ENCODE measurements around the gene ANKRD29.
"Not testable (repeated sequence)": the region's sequence is repeated elsewhere in the genome, so short reads cannot be mapped to it uniquely, and the experiment has no call there.

ANKRD29 gene

GRCh38 chr18:23569299-23570063, 93.2 kb downstream of the ANKRD29 start:
- in situ Hi-C loops (cut with MboI; ENCODE audit: low pct_unique_long_range_greater_than_20kb, low sequenced_read_pairs, unreplicated experiment), result no loop called here
- no peak for DNase-seq (ENCODE audit: low spot score)
- no peak for TF ChIP-seq CTCF (IDR thresholded peaks at IDR 0.05; ENCODE audit: extremely low read depth, insufficient read depth, missing control alignments)

GRCh38 chr18:23568281-23569138, 94.2 kb downstream of the ANKRD29 start:
- DNase-seq (ENCODE audit: low spot score), result no peak
- in situ Hi-C loops (cut with MboI; ENCODE audit: low pct_unique_long_range_greater_than_20kb, low sequenced_read_pairs, unreplicated experiment), result no loop called here
- no peak for TF ChIP-seq CTCF (IDR thresholded peaks at IDR 0.05; ENCODE audit: extremely low read depth, insufficient read depth, missing control alignments)

GRCh38 chr18:23567671-23568070, 95.0 kb downstream of the ANKRD29 start:
- no peak for TF ChIP-seq CTCF (IDR thresholded peaks at IDR 0.05; ENCODE audit: extremely low read depth, insufficient read depth, missing control alignments)
- DNase-seq (ENCODE audit: low spot score), result no peak
- in situ Hi-C loops (cut with MboI; ENCODE audit: low pct_unique_long_range_greater_than_20kb, low sequenced_read_pairs, unreplicated experiment), result no loop called here

- DNase-seq (ENCODE audit: low spot score), result no peak
- in situ Hi-C loops (cut with MboI; ENCODE audit: low pct_unique_long_range_greater_than_20kb, low sequenced_read_pairs, unreplicated experiment), result no loop called here
- TF ChIP-seq CTCF (IDR thresholded peaks at IDR 0.05; ENCODE audit: extremely low read depth, insufficient read depth, missing control alignments), result no peak
Measured at GRCh38 chr18:23565916-23566547, 96.7 kb downstream of the ANKRD29 start.

- in situ Hi-C loops (cut with MboI; ENCODE audit: low pct_unique_long_range_greater_than_20kb, low sequenced_read_pairs, unreplicated experiment), result no loop called here
- DNase-seq (ENCODE audit: low spot score), result no peak
- no peak for TF ChIP-seq CTCF (IDR thresholded peaks at IDR 0.05; ENCODE audit: extremely low read depth, insufficient read depth, missing control alignments)
Measured at GRCh38 chr18:23563377-23564043, 99.2 kb downstream of the ANKRD29 start.

GRCh38 chr18:23560186-23560585, 102.5 kb downstream of the ANKRD29 start:
- no peak for DNase-seq (ENCODE audit: low spot score)
- no peak for TF ChIP-seq CTCF (IDR thresholded peaks at IDR 0.05; ENCODE audit: extremely low read depth, insufficient read depth, missing control alignments)
- in situ Hi-C loops (cut with MboI; ENCODE audit: low pct_unique_long_range_greater_than_20kb, low sequenced_read_pairs, unreplicated experiment), result no loop called here

GRCh38 chr18:23557511-23557910, 105.2 kb downstream of the ANKRD29 start:
- in situ Hi-C loops (cut with MboI; ENCODE audit: low pct_unique_long_range_greater_than_20kb, low sequenced_read_pairs, unreplicated experiment); DNase-seq (ENCODE audit: low spot score): not testable (repeated sequence)

All from GM13977 (cell line).